Peyer's patch (tissue), 4 donors: ENCODE data around the gene AKAP12.

Experiments
- CTCF ChIP-seq, 6 experiments: fragments of 450-650 bp in 4 of 6; fragments of 200-600 bp in 2 of 6; sonication (generic) in 1 of 6; IDR thresholded peaks; one replicate each; pipeline ENCODE4 v1.5.1; 2017 to 2019; ENCODE audit warnings: antibody characterized with exemption in 6 of 6, mild to moderate bottlenecking in 3 of 6, moderate library complexity in 1 of 6
- POLR2A ChIP-seq, 2 donors: fragments of 450-650 bp; IDR thresholded peaks; one replicate each; pipeline ENCODE4 v1.5.1; 2017; ENCODE audit warnings: antibody characterized with exemption in 2 of 2, mild to moderate bottlenecking in 2 of 2, moderate library complexity in 2 of 2

- no peak for TF ChIP-seq CTCF (IDR thresholded peaks at IDR 0.05)
- TF ChIP-seq POLR2A (IDR thresholded peaks at IDR 0.05), result no peak
These were observed 43.2 kb upstream of the AKAP12 start for GRCh38 chr6:151196555-151196954.
